PC-3 (cell line): ENCODE measurements around the gene CEBPE. TPM values are rescaled to one million over a fixed set of nuclear protein-coding genes. Genes with fewer than 3 reads are reported as not detected.
"Not testable (repeated sequence)": the region's sequence is repeated elsewhere in the genome, so short reads cannot be mapped to it uniquely, and the experiment has no call there.

Source experiments
- ATAC-seq: fragments of 200-7000 bp; cut with Tn5 transposase; 2 replicates; pipeline ENCODE4 v1.9.1; 2020; ENCODE audit warnings: mild to moderate bottlenecking, moderate library complexity
- BruUV-seq: library from RNA; stranded (reverse); fragments of 400-500 nt; replicated peaks from 2 replicates; lab custom pipeline; 2021; lab: Mats Ljungman, UMichigan
- CTCF ChIA-PET: fragments of 300-600 bp; sonication (Branson Sonifier 250); formaldehyde crosslinking; loops from one replicate; lab custom pipeline; 2022; ENCODE audit warnings: antibody characterized with exemption; lab: Charles Lee
- POLR2A ChIA-PET: fragments of 300-600 bp; sonication (Branson Sonifier 250); formaldehyde crosslinking; loops from one replicate; lab custom pipeline; 2022; ENCODE audit warnings: antibody characterized with exemption; ENCODE audit not compliant: unreplicated experiment; lab: Charles Lee
- DNase-seq: peaks from one replicate; pipeline ENCODE4 v3.0.0-alpha.2; 2015
- H2AFZ ChIP-seq: fragments of 300-600 bp; sonication (generic); 2 replicates; pipeline ENCODE4 v1.6.0; 2016; ENCODE audit warnings: antibody characterized with exemption, low read length
- H3F3A ChIP-seq: fragments of 300-600 bp; sonication (generic); one replicate; pipeline ENCODE4 v1.6.0; 2017; ENCODE audit warnings: antibody characterized with exemption, low read length, control low read depth, mild to moderate bottlenecking; ENCODE audit not compliant: unreplicated experiment
- H3K27ac ChIP-seq: fragments of 300-600 bp; sonication (generic); 2 replicates; pipeline ENCODE4 v1.5.1; 2016; ENCODE audit warnings: mild to moderate bottlenecking, low read length
- H3K27me3 ChIP-seq: fragments of 300-600 bp; sonication (generic); 2 replicates; pipeline ENCODE4 v1.6.1; 2016; ENCODE audit warnings: low read length, mixed read lengths
- H3K36me3 ChIP-seq: fragments of 300-600 bp; sonication (generic); 2 replicates; pipeline ENCODE4 v1.6.1; 2016; ENCODE audit warnings: low read depth, mixed run types, low read length, mixed read lengths
- H3K4me1 ChIP-seq: fragments of 300-600 bp; sonication (generic); 2 replicates; pipeline ENCODE4 v1.5.1; 2016; ENCODE audit warnings: low read length; ENCODE audit not compliant: insufficient read depth
- H3K4me2 ChIP-seq: fragments of 300-600 bp; sonication (generic); 2 replicates; pipeline ENCODE4 v1.6.0; 2016; ENCODE audit warnings: low read length
- H3K4me3 ChIP-seq: fragments of 300-600 bp; sonication (generic); 2 replicates; pipeline ENCODE4 v1.5.1; 2016; ENCODE audit warnings: mild to moderate bottlenecking, low read length, mixed read lengths
- H3K79me2 ChIP-seq: fragments of 300-600 bp; sonication (generic); 2 replicates; pipeline ENCODE4 v1.6.1; 2017; ENCODE audit warnings: low read length, mixed read lengths
- H3K9ac ChIP-seq: fragments of 300-600 bp; sonication (generic); 2 replicates; pipeline ENCODE4 v1.6.0; 2016; ENCODE audit warnings: mild to moderate bottlenecking, low read length
- H3K9me2 ChIP-seq: fragments of 300-600 bp; sonication (generic); replicated peaks from 2 replicates; pipeline ENCODE4 v1.6.1; 2016; ENCODE audit warnings: mixed run types, low read length, mixed read lengths
- H3K9me3 ChIP-seq: fragments of 300-600 bp; sonication (generic); 2 replicates; pipeline ENCODE4 v1.6.1; 2016; ENCODE audit warnings: low read length, mixed read lengths
- H4K20me1 ChIP-seq: fragments of 300-600 bp; sonication (generic); 2 replicates; pipeline ENCODE4 v1.6.1; 2016; ENCODE audit warnings: low read length, mixed read lengths
- EZH2 ChIP-seq: fragments of 300-600 bp; sonication (generic); IDR thresholded peaks from one replicate; pipeline ENCODE4 v1.6.1; 2017; ENCODE audit warnings: antibody characterized with exemption, mild to moderate bottlenecking, low read length; ENCODE audit not compliant: unreplicated experiment
- EZH2phosphoT487 ChIP-seq: fragments of 300-600 bp; sonication (generic); IDR thresholded peaks from 2 replicates; pipeline ENCODE4 v1.6.1; 2018; ENCODE audit warnings: mild to moderate bottlenecking, antibody characterized with exemption, low read length, borderline replicate concordance
- intact Hi-C: fragments of 100-400 bp; cut with micrococcal nuclease; formaldehyde crosslinking; loops from 2 replicates; pipeline ENCODE4 v1.9.0; 2023
- total RNA-seq: library from RNA; depleted of rRNA; stranded (reverse); fragments of >200 nt; gene quantifications from 2 replicates; pipeline ENCODE4 v1.2.3, GENCODE V29; 2014
- TF ChIP-seq, protein P1 (sequence below): fragments of 300-600 bp; sonication (generic); conservative IDR thresholded peaks from 2 replicates; pipeline ENCODE4 v1.5.1; 2017; ENCODE audit warnings: antibody characterized with exemption, low read depth, mild to moderate bottlenecking, low read length

Gene CEBPE
- total RNA-seq, 1 experiment from 2014 or later: not detected

DNA sequence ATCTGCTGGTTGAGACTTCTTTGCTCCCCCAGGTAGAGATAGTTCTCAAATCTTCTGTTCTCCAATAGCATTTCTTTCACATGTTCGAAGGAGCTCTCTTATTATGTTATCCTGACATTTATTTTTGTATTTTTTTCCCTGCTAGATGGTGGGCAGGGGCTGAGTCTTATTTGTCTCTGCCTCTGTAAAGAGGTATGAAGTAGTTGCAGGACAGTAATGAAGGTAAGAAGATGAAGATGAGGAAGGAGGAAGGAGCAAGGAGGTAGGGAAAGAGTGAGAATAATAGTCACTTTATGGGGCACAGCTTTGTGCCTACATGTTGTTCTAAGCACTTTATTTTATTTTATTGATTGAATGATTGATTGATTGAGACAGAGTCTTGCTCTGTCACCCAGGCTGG lies 9.3 kb downstream of the CEBPE start:
- H2AFZ ChIP-seq: no peak overlapping the region
- no peak overlapping the region for H3K9ac ChIP-seq
- no peak overlapping the region for H3K4me3 ChIP-seq
- H3K4me2 ChIP-seq: no peak overlapping the region
- intact Hi-C loops: loop anchor here (1.0 to 5.0 kb wide), 4 partner anchors 33 to 122 kb away; no protein-coding TSS in a partner anchor
- H3K9me2 ChIP-seq: no peaks in the 10 kb centered on the region
- TF ChIP-seq EZH2phosphoT487: no peak
- TF ChIP-seq, protein P1, sequence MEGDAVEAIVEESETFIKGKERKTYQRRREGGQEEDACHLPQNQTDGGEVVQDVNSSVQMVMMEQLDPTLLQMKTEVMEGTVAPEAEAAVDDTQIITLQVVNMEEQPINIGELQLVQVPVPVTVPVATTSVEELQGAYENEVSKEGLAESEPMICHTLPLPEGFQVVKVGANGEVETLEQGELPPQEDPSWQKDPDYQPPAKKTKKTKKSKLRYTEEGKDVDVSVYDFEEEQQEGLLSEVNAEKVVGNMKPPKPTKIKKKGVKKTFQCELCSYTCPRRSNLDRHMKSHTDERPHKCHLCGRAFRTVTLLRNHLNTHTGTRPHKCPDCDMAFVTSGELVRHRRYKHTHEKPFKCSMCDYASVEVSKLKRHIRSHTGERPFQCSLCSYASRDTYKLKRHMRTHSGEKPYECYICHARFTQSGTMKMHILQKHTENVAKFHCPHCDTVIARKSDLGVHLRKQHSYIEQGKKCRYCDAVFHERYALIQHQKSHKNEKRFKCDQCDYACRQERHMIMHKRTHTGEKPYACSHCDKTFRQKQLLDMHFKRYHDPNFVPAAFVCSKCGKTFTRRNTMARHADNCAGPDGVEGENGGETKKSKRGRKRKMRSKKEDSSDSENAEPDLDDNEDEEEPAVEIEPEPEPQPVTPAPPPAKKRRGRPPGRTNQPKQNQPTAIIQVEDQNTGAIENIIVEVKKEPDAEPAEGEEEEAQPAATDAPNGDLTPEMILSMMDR: no peak
- no peak for TF ChIP-seq EZH2
- no peaks in the 10 kb centered on the region for H3K36me3 ChIP-seq
- ChIA-PET POLR2A (no interaction called here), CTCF (interaction anchor here (0.5 to 3.5 kb wide), 4 partner anchors 41 to 984 kb away, joined by 3 to 31 read pairs (median 4); partner anchors contain the start of gene PCK2)
- H3F3A ChIP-seq: no peaks in the 10 kb centered on the region
- H4K20me1 ChIP-seq: no peaks in the 10 kb centered on the region
- DNase-seq: no peak
- BruUV-seq: no TSS peak
- H3K79me2 ChIP-seq: no peaks in the 10 kb centered on the region
- H3K9me3 ChIP-seq: no peaks in the 10 kb centered on the region
- H3K27me3 ChIP-seq: peaks cover 22% of the 10 kb centered on the region
- ATAC-seq: no peak
- no peak overlapping the region for H3K27ac ChIP-seq
- peaks cover 10% of the 10 kb centered on the region for H3K4me1 ChIP-seq

DNA sequence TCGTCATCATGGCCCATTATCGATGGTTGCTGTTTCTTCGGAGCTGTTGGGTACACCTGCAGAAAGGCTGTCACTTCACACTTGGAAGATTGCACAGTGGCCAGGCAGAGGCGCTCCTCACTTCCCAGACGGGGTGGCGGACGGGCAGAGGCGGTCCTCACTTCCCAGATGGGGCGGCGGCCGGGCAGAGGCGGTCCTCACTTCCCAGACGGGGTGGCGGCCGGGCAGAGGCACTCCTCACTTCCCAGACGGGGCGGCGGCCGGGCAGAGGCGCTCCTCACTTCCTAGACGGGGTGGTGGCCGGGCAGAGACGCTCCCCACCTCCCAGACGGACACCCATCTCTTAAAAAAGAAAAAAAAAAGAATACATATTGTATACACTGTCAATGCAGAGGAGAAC lies 10.9 kb downstream of the CEBPE start:
- H3F3A ChIP-seq, DNase-seq, H3K79me2 ChIP-seq, H3K36me3 ChIP-seq, H3K4me1 ChIP-seq, H4K20me1 ChIP-seq, H3K9me3 ChIP-seq, H3K27ac ChIP-seq, H2AFZ ChIP-seq, ATAC-seq, H3K9ac ChIP-seq, H3K9me2 ChIP-seq, BruUV-seq, H3K4me2 ChIP-seq, H3K4me3 ChIP-seq: not testable (repeated sequence)
- CTCF ChIA-PET: interaction anchor here (1.0 to 3.5 kb wide), 3 partner anchors 31 to 114 kb away, joined by 4 to 31 read pairs (median 9); no protein-coding TSS in a partner anchor
- intact Hi-C loops: loop anchor here (2.0 to 5.0 kb wide), 2 partner anchors 31 to 121 kb away; no protein-coding TSS in a partner anchor
- H3K27me3 ChIP-seq: peaks cover 22% of the 10 kb centered on the region
- POLR2A ChIA-PET: interaction anchor here (0.7 kb wide), 1 partner anchor 1794 kb away, joined by 3 read pairs; no protein-coding TSS in a partner anchor

DNA sequence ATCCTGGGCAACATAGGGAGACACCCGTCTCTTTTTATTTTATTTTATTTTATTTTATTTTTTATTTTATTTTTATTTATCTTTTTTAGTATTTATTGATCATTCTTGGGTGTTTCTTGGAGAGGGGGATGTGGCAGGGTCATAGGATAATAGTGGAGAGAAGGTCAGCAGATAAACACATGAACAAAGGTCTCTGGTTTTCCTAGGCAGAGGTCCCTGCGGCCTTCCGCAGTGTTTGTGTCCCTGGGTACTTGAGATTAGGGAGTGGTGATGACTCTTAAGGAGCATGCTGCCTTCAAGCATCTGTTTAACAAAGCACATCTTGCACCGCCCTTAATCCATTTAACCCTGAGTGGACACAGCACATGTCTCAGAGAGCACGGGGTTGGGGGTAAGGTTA lies 11.4 kb downstream of the CEBPE start:
- peaks cover 22% of the 10 kb centered on the region for H3K27me3 ChIP-seq
- BruUV-seq, DNase-seq, H3K4me1 ChIP-seq, H3K9me2 ChIP-seq, H3K4me2 ChIP-seq, H2AFZ ChIP-seq, H3F3A ChIP-seq, H3K36me3 ChIP-seq, H3K79me2 ChIP-seq, H3K27ac ChIP-seq, H4K20me1 ChIP-seq, H3K9ac ChIP-seq, H3K4me3 ChIP-seq, H3K9me3 ChIP-seq, POLR2A ChIA-PET, CTCF ChIA-PET, ATAC-seq: not testable (repeated sequence)
- intact Hi-C loops: loop anchor here (2.0 to 5.0 kb wide), 2 partner anchors 31 to 120 kb away; no protein-coding TSS in a partner anchor

DNA sequence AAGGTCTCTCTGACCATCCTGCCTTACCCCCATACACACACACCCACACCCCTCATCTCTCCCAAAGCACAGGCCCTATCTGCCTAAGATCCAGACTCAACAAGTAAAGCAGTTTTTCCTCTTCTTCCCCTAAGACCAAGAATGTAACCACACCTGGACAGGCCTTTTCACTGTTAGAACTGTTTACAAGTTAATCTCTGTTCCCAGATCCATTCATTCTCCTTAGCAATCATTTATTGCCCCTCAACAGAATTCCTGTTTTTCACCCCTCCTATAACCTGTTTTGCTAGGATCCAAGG lies 12.4 kb downstream of the CEBPE start:
- no peaks in the 10 kb centered on the region for H3K9me2 ChIP-seq
- no peak overlapping the region for H3K4me3 ChIP-seq
- ChIA-PET CTCF (no interaction called here), POLR2A (no interaction called here)
- BruUV-seq: no TSS peak
- no peak overlapping the region for H3K27ac ChIP-seq
- no peaks in the 10 kb centered on the region for H3K36me3 ChIP-seq
- no peaks in the 10 kb centered on the region for H3K79me2 ChIP-seq
- no peaks in the 10 kb centered on the region for H3F3A ChIP-seq
- no peak overlapping the region for H2AFZ ChIP-seq
- no peaks in the 10 kb centered on the region for H3K9me3 ChIP-seq
- DNase-seq (no peak), ATAC-seq (no peak)
- H3K4me2 ChIP-seq: no peak overlapping the region
- intact Hi-C loops: loop anchor here (5.0 kb wide), 1 partner anchor 119 kb away; no protein-coding TSS in a partner anchor
- no peaks in the 10 kb centered on the region for H3K4me1 ChIP-seq
- no peaks in the 10 kb centered on the region for H4K20me1 ChIP-seq
- peaks cover 16% of the 10 kb centered on the region for H3K27me3 ChIP-seq
- no peak overlapping the region for H3K9ac ChIP-seq
- TF ChIP-seq, protein P1: no peak
- no peak for TF ChIP-seq EZH2
- TF ChIP-seq EZH2phosphoT487: no peak
